ENCODE results near the gene COX8C.
"Not testable (repeated sequence)": the region's sequence is repeated elsewhere in the genome, so short reads cannot be mapped to it uniquely, and the experiment has no call there.

The COX8C gene

DNA sequence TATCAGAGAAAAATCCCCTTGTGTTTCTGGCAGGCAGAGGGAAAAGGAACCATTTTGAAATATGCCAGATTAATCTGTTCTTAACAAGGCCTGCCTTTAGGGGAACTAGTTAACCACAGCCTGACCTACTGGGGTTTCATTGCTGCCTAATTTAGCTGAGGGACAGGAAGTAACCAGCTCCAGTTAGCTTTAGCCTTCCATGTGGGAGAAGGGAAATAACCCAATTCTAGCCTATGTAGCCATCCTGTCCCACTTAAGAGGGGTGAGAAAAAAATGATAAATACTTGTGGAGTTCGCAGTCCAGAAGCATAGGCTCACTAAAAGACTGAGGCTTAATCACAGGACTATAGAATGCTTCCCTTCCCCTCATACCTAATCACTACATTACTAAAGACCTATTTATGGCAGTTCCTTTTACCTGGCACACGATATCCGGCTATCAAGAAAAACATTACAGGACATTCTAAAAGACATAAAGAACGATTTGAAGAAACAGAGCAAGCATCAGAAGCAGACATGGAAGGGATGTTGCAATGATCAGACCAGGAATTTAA is 22.8 kb downstream of the COX8C start:
- TF ChIP-seq, protein P1, sequence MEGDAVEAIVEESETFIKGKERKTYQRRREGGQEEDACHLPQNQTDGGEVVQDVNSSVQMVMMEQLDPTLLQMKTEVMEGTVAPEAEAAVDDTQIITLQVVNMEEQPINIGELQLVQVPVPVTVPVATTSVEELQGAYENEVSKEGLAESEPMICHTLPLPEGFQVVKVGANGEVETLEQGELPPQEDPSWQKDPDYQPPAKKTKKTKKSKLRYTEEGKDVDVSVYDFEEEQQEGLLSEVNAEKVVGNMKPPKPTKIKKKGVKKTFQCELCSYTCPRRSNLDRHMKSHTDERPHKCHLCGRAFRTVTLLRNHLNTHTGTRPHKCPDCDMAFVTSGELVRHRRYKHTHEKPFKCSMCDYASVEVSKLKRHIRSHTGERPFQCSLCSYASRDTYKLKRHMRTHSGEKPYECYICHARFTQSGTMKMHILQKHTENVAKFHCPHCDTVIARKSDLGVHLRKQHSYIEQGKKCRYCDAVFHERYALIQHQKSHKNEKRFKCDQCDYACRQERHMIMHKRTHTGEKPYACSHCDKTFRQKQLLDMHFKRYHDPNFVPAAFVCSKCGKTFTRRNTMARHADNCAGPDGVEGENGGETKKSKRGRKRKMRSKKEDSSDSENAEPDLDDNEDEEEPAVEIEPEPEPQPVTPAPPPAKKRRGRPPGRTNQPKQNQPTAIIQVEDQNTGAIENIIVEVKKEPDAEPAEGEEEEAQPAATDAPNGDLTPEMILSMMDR (IDR thresholded peaks at IDR 0.05): no peak
- no peak for TF ChIP-seq ZFX (IDR thresholded peaks at IDR 0.05; ENCODE audit: borderline replicate concordance)
- no peak overlapping the region for H3K27ac ChIP-seq

- TF ChIP-seq, protein P1 (IDR thresholded peaks at IDR 0.05): no peak
- TF ChIP-seq ZFX (IDR thresholded peaks at IDR 0.05; ENCODE audit: borderline replicate concordance): no peak
- no peak overlapping the region for H3K27ac ChIP-seq
Measured at GRCh38 chr14:93375673-93376156, 28.7 kb downstream of the COX8C start.

GRCh38 chr14:93379831-93380230 is 32.8 kb downstream of the COX8C start:
- TF ChIP-seq, protein P1 (IDR thresholded peaks at IDR 0.05): no peak
- TF ChIP-seq ZFX (IDR thresholded peaks at IDR 0.05; ENCODE audit: borderline replicate concordance): no peak
- no peak overlapping the region for H3K27ac ChIP-seq

GRCh38 chr14:93381644-93382043 is 34.7 kb downstream of the COX8C start:
- TF ChIP-seq, protein P1 (IDR thresholded peaks at IDR 0.05): no peak
- no peak for TF ChIP-seq ZFX (IDR thresholded peaks at IDR 0.05; ENCODE audit: borderline replicate concordance)
- no peak overlapping the region for H3K27ac ChIP-seq

DNA sequence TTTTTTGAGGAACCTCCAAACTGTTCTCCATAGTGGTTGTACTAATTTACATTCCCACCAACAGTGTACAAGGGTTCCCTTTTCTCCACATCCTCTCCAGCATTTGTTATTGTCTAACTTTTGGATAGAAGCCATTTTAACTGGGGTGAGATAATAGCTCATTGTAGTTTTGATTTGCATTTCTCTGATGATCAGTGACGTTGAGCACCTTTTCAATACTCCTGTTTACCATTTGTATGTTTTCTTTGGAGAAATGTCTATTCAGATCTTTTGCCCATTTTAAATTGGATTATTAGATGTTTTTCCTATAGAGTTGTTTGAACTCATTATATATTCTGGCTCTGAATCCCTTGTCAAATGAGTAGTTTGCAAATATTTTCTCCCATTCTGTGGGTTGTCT is 37.3 kb downstream of the COX8C start:
- not testable (repeated sequence) for H3K27ac ChIP-seq

GRCh38 chr14:93395231-93395630 is 48.2 kb downstream of the COX8C start:
- TF ChIP-seq, protein P1 (IDR thresholded peaks at IDR 0.05): no peak
- no peak for TF ChIP-seq ZFX (IDR thresholded peaks at IDR 0.05; ENCODE audit: borderline replicate concordance)
- no peak overlapping the region for H3K27ac ChIP-seq

DNA sequence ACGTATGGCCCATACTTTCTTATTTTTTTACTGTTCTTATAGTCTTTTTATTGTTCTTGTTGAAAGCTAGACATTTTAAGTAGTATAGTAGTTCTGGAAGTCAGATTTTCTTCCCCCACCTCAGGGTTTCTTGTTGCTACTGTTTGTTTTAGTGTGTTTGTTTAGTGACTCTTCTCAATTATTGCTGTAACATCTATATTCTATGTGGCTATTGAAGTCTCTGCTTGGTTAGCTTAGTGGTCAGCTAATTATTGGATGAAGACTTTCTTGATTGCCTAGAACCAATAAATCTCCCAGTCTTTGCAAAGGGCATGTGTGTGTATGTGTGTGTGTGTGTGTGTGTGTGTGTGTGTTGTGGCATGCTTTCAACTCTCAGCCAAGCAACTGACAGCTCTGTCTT is 49.5 kb downstream of the COX8C start:
- H3K27ac ChIP-seq: no peak overlapping the region
- no peak for TF ChIP-seq ZFX (IDR thresholded peaks at IDR 0.05; ENCODE audit: borderline replicate concordance)
- TF ChIP-seq, protein P1 (IDR thresholded peaks at IDR 0.05): no peak

Measured in 22Rv1 (cell line).